Loucy (cell line): ENCODE measurements around the gene JPH2.

Experiments used
- H2AFZ ChIP-seq: fragments of 200-600 bp; sonication (generic); 2 replicates; pipeline ENCODE4 v1.6.0; 2016; ENCODE audit warnings: antibody characterized with exemption, mild to moderate bottlenecking, low read length, moderate library complexity
- H3F3A ChIP-seq: fragments of 200-600 bp; 2 replicates; pipeline ENCODE4 v1.6.0; 2016; ENCODE audit warnings: antibody characterized with exemption, low read depth, mild to moderate bottlenecking
- H3K27me3 ChIP-seq: fragments of 200-600 bp; sonication (generic); 2 replicates; pipeline ENCODE4 v1.6.1; 2014; ENCODE audit warnings: low read length, mild to moderate bottlenecking; ENCODE audit not compliant: insufficient read depth, poor library complexity, severe bottlenecking
- H3K36me3 ChIP-seq: fragments of 200-600 bp; sonication (generic); 2 replicates; pipeline ENCODE4 v1.6.1; 2016; ENCODE audit warnings: low read length; ENCODE audit not compliant: insufficient read depth
- H3K4me1 ChIP-seq: fragments of 200-600 bp; sonication (generic); 2 replicates; pipeline ENCODE4 v1.5.1; 2014; ENCODE audit warnings: low read length, mild to moderate bottlenecking; ENCODE audit not compliant: insufficient read depth, poor library complexity, severe bottlenecking
- H3K4me2 ChIP-seq: fragments of 200-600 bp; sonication (generic); 2 replicates; pipeline ENCODE4 v1.6.0; 2014; ENCODE audit warnings: antibody characterized with exemption, low read length, low read depth, mild to moderate bottlenecking; ENCODE audit not compliant: poor library complexity, severe bottlenecking
- H3K4me3 ChIP-seq: fragments of 200-600 bp; sonication (generic); 2 replicates; pipeline ENCODE4 v1.5.1; 2014; ENCODE audit warnings: low read length, mild to moderate bottlenecking, mixed read lengths; ENCODE audit not compliant: poor library complexity, severe bottlenecking
- H3K79me2 ChIP-seq: fragments of 200-600 bp; sonication (generic); 2 replicates; pipeline ENCODE4 v1.6.1; 2014; ENCODE audit warnings: low read length; ENCODE audit not compliant: insufficient read depth
- H3K9ac ChIP-seq: fragments of 200-600 bp; sonication (generic); 2 replicates; pipeline ENCODE4 v1.6.0; 2014; ENCODE audit warnings: mild to moderate bottlenecking, low read depth, low read length, moderate library complexity; ENCODE audit not compliant: poor library complexity, severe bottlenecking
- H3K9me2 ChIP-seq: fragments of 200-600 bp; sonication (generic); replicated peaks from 2 replicates; pipeline ENCODE4 v1.6.1; 2016; ENCODE audit warnings: low read depth, low read length, mixed read lengths
- H3K9me3 ChIP-seq: fragments of 200-600 bp; sonication (generic); 2 replicates; pipeline ENCODE4 v1.6.1; 2014; ENCODE audit warnings: mild to moderate bottlenecking, antibody characterized with exemption, low read length, low read depth; ENCODE audit not compliant: insufficient read depth
- H4K20me1 ChIP-seq: fragments of 200-600 bp; sonication (generic); 2 replicates; pipeline ENCODE4 v1.6.0; 2014; ENCODE audit warnings: antibody characterized with exemption, low read length, mild to moderate bottlenecking; ENCODE audit not compliant: insufficient read depth, poor library complexity, severe bottlenecking
- CTCF ChIP-seq: fragments of 200-600 bp; sonication (generic); conservative IDR thresholded peaks from 2 replicates; pipeline ENCODE4 v1.5.1; 2014; ENCODE audit warnings: mild to moderate bottlenecking, antibody characterized with exemption, low read length
- EZH2phosphoT487 ChIP-seq: fragments of 200-600 bp; IDR thresholded peaks from 2 replicates; pipeline ENCODE4 v1.6.1; 2018; ENCODE audit warnings: antibody characterized with exemption, mild to moderate bottlenecking, moderate library complexity, borderline replicate concordance

Gene JPH2

GRCh38 chr20:44095831-44096230 lies 91.2 kb downstream of the JPH2 start:
- no peaks in the 10 kb centered on the region for H3K79me2 ChIP-seq
- peaks cover 5% of the 10 kb centered on the region for H3K4me1 ChIP-seq
- no peak overlapping the region for H3K9ac ChIP-seq
- no peaks in the 10 kb centered on the region for H3K27me3 ChIP-seq
- no peaks in the 10 kb centered on the region for H3F3A ChIP-seq
- no peak overlapping the region for H3K4me2 ChIP-seq
- H2AFZ ChIP-seq = no peak overlapping the region
- H3K9me2 ChIP-seq = no peaks in the 10 kb centered on the region
- no peak overlapping the region for H3K4me3 ChIP-seq
- no peak for TF ChIP-seq CTCF
- no peak for TF ChIP-seq EZH2phosphoT487
- no peaks in the 10 kb centered on the region for H4K20me1 ChIP-seq
- no peaks in the 10 kb centered on the region for H3K9me3 ChIP-seq
- H3K36me3 ChIP-seq = no peaks in the 10 kb centered on the region

- peaks cover 13% of the 10 kb centered on the region for H3K4me1 ChIP-seq
- H3K79me2 ChIP-seq = no peaks in the 10 kb centered on the region
- no peak overlapping the region; the same call in 1 of the 2 replicates for H2AFZ ChIP-seq
- TF ChIP-seq CTCF (0 out of 2 replicates have a peak, but pooled peaks have one; percentile 32), EZH2phosphoT487 (no peak)
- no peaks in the 10 kb centered on the region for H3F3A ChIP-seq
- no peaks in the 10 kb centered on the region for H3K9me3 ChIP-seq
- no peaks in the 10 kb centered on the region for H3K36me3 ChIP-seq
- H4K20me1 ChIP-seq = no peaks in the 10 kb centered on the region
- H3K4me3 ChIP-seq = no peak overlapping the region
- H3K9ac ChIP-seq = no peak overlapping the region
- H3K9me2 ChIP-seq = no peaks in the 10 kb centered on the region
- H3K27me3 ChIP-seq = no peaks in the 10 kb centered on the region
- no peak overlapping the region for H3K4me2 ChIP-seq
Measured at GRCh38 chr20:44093249-44093582, 93.8 kb downstream of the JPH2 start.

GRCh38 chr20:44092551-44093248 lies 94.3 kb downstream of the JPH2 start:
- Histone ChIP-seq H3K79me2 (no peaks in the 10 kb centered on the region), H3K27me3 (no peaks in the 10 kb centered on the region), H3K4me3 (no peak overlapping the region), H3K36me3 (no peaks in the 10 kb centered on the region), H3K9me3 (no peaks in the 10 kb centered on the region), H2AFZ (peak overlapping the region; percentile 44; the same call in 1 of the 2 replicates), H3K4me2 (no peak overlapping the region), H3K9ac (no peak overlapping the region), H4K20me1 (no peaks in the 10 kb centered on the region), H3F3A (no peaks in the 10 kb centered on the region), H3K9me2 (no peaks in the 10 kb centered on the region), H3K4me1 (peaks cover 13% of the 10 kb centered on the region)
- TF ChIP-seq EZH2phosphoT487 = no peak
- peak; percentile 80 for TF ChIP-seq CTCF
